Neural cell (in vitro differentiated cells): Measurements from ENCODE around the gene RNASE11.

Experiments used
- CTCF ChIP-seq: fragments of 450-650 bp; IDR thresholded peaks from 2 replicates; pipeline ENCODE4 v1.5.1; 2014; ENCODE audit warnings: antibody characterized with exemption, mild to moderate bottlenecking, moderate library complexity; ENCODE audit not compliant: poor library complexity, severe bottlenecking
- EZH2 ChIP-seq: fragments of 200-600, 300-800 bp; shearing (Covaris generic), sonication (generic); IDR thresholded peaks from 2 replicates; pipeline ENCODE4 v1.6.1; 2014; ENCODE audit warnings: antibody characterized with exemption, low read length, borderline replicate concordance, mild to moderate bottlenecking; ENCODE audit not compliant: insufficient read depth, poor library complexity, severe bottlenecking
- POLR2AphosphoS5 ChIP-seq: IDR thresholded peaks from 2 replicates; pipeline ENCODE4 v1.6.1; 2012
- RAD21 ChIP-seq: fragments of 450-650 bp; conservative IDR thresholded peaks from 2 replicates; pipeline ENCODE4 v1.6.1; 2014; ENCODE audit warnings: antibody characterized with exemption, mild to moderate bottlenecking, moderate library complexity
- REST ChIP-seq: IDR thresholded peaks from 2 replicates; pipeline ENCODE4 v1.6.1; 2012; ENCODE audit warnings: borderline replicate concordance
- SMC3 ChIP-seq: fragments of 450-650 bp; conservative IDR thresholded peaks from 2 replicates; pipeline ENCODE4 v1.6.1; 2014; ENCODE audit warnings: antibody characterized with exemption, mild to moderate bottlenecking, moderate library complexity; ENCODE audit not compliant: poor library complexity
- TAF1 ChIP-seq: IDR thresholded peaks from 2 replicates; pipeline ENCODE4 v1.6.1; 2012; ENCODE audit warnings: low read depth

GRCh38 chr14:20568393-20568792, 19.4 kb downstream of the RNASE11 start:
- TF ChIP-seq POLR2AphosphoS5: no peak
- TF ChIP-seq CTCF: no peak
- TF ChIP-seq EZH2: no peak
- no peak for TF ChIP-seq RAD21
- no peak for TF ChIP-seq TAF1
- no peak for TF ChIP-seq REST
- no peak for TF ChIP-seq SMC3
